ENCODE data around the gene KRTAP10-6.
"Not testable (repeated sequence)": the region's sequence is repeated elsewhere in the genome, so short reads cannot be mapped to it uniquely, and the experiment has no call there.

The KRTAP10-6 gene

DNA sequence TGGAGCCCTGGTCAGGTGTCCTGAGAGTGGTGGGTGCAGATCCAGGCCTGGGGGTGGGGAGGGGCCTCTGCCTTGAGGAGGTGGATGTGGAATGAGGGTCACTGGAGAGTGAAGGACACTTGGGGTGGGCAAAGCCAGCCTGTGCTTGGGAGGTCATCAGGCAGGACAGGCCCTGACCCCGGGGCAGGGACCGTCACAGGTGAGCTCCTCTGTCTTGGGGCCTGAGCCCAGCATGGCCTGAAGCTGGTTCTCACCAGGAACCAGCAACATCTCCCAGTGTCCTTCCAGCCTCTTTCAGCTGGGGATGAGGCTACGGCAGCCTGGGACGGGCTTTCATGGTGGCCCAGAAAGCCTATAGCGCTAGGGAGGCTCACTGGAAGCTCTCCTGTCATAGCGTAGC lies 40.2 kb downstream of the KRTAP10-6 start:
- DNase-seq = no peak

DNA sequence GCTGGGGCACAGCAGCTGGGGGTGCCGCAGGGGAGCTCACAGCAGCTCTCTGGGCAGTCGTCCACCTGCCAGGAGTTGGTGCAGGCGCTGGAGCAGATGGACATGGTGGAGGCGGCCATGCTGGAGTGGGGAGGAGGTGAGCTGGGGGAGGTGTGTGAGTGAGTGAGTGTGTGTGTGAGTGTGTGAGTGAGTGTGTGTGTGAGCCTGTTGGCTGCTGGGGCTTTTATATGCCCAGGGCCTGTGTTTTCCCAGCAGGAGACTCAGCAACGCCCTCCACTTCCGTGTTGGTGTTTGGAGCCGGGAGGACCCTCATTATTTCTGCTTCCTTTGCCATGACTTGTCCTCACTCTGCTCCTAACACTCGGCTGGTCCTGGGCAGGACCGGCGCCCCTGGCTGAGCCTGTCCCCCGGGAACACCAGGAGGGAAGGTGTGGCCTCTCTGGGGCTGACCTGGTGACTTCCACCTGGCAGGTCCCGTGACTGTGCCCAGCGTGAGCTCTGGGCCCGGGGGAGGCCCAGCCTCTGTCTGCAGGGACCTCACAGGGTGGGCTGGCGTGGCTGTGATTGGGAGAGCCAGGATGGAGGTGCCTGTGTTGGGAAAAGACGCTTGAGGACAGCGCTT lies 40.9 kb downstream of the KRTAP10-6 start, which contains the start of gene KRTAP10-2:
TSS of gene KRTAP10-2 (minus strand) at position 166 of the 622 bp plus-strand sequence. CDS start at position 119, 47 bp downstream.
- no peak for DNase-seq

DNA sequence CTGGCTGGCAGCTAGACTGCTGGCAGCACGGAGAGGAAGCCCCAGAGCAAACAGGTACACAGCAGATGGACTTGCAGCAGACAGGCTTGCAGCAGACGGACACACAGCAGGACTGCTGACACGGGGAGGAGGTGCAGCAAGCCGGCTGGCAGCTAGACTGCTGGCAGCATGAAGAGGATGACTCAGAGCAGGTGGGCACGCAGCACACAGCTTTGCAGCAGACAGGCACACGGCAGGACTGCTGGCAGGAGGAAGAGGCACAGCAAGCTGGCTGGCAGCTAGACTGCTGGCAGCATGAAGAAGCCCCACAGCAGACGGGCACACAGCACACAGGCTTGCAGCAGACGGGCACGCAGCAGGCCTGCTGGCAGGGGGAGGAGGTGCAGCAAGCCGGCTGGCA lies 41.5 kb downstream of the KRTAP10-6 start:
- no peak for DNase-seq

DNA sequence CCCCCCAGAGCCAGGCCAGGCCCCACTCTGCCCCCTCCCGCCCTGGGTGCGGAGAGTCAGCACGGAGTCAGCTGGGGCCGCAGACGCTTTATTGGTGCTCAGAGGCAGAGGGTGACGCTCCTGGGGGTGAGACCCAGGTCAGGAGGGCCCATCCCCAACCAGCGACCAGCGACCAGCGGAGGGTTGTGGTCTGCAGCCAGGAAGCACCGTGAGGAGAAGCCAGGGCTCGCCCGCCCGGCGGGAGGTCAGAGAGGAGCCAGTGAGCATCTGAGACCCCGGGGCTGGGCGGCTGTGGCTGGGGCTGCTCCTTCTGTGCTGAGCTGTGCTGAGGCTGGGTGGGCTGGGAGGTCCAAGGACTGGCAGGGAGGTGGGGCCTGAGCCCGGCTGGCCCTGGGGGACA lies 42.0 kb downstream of the KRTAP10-6 start:
- DNase-seq = not testable (repeated sequence)

DNA sequence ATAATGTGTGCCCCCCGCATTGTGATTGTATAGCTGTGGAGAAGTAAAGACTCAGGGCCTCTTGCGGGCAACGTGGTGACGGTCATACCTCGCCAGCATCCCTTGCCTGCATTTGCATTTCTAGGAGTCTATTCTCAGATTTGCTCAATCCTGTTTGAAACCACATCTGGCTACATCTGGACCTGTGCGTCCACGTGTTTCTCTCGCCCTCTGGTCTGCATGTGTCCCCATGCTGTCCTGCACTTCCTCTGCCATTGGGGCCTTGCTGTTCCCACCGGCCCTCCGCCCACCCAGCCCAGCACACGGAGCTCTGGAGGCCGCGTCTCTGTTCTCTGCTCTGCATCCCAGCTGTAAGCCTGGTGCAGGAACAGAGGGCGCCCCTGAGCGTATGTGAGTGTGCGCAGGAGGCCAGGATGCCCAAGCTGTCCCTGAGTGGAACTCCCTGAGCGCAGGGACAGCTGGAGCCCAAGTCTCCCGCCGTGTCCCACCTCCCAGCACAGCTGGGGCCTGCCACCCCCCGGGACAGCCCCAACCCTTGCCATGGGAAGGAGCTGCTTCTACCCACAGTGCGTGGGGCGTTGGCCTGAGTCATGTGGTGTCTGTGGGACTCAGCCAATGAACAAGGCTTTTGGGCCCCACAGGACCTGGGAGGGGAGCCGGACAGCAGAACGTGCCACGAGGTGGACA lies 42.6 kb downstream of the KRTAP10-6 start:
- no peak for DNase-seq

DNA sequence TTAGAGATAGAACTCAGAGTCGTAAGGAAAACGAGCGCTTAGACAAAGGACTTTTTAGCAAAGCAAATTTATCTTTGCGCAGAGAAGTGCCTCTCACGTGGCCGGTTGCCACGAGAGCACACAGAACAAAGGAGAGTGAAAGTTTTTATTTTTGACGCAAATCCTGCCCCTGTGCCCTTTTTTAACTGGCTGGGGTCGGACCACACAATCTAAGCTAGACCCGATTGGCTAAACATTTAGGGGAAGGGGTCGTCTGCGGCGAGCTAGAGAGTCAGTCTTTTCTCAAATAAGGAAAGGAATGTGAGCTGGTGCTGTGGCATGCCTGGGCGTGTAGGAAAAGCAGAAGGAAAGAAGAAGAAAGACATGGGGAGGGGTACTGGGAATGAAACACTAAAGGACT lies 43.4 kb downstream of the KRTAP10-6 start:
- no peak for DNase-seq

DNA sequence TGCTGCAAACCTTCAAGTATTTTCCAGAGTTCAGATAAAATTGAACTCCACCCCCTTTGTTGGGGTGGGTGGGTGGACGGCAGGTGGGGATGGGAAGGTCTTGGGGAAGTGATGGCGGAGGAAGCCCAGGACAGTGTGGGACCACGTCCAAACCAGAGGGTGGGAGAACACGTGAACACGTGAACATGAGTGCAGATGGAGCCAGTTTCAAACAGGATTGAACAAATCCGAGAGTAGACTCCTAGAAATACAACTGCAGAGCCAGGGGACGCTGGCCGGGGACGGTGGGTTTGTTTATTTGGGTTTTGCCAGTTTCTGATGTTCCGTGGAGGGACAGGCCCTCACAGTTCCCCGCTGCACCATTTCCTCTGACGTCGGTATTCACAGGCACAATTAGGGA lies 43.9 kb downstream of the KRTAP10-6 start:
- no peak for DNase-seq

DNA sequence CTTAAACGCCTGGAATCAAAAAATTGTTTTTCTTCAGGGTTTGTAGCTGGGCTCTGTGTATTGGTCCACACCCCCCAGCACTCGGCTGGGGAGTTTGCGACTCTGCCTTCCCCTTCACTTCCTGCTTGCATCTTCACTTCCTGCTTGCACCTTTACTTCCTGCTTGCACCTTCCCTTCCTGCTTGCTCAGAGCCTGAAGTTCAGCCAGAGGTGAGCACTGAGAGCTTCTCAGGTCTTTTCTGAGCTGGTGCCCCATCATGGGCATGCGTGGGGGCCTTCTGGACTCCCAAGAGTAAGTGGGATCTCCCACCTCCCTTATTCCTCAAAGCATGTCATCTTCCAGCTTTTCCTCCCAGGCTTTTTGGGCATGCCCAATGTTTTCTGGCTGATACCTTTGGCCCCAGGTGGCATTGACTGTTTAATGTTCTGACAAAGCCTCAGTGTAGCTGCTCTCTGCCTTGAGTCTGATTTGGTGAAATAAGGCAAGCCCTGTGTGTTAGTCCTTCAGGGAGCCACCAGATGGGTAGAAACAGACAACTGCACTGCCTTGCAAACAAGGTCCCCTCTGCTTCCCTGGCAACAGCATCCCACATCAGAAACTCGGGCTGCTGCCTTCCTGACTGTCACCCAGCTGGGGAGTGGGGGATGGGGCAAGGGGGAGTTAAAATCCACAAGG lies 44.5 kb downstream of the KRTAP10-6 start:
- DNase-seq = no peak

DNA sequence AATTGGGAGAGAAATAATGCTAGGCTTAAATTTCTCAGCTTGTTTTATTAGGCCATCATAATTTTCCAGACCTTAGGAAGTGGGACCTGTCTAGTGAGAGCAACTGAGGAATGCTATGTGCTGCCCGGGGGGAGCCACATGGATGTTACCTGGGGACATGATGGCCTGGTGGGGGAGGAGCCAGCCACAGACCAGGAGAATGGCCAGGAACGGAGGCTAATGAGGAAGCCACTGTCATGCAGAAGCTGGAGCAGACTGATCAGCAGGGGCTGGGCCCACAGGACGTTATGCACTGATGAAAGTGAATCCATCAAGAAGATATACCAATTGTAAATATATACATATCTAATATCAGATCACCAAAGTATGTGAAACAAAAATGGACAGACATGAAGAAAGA lies 47.7 kb downstream of the KRTAP10-6 start:
- no peak for DNase-seq

DNA sequence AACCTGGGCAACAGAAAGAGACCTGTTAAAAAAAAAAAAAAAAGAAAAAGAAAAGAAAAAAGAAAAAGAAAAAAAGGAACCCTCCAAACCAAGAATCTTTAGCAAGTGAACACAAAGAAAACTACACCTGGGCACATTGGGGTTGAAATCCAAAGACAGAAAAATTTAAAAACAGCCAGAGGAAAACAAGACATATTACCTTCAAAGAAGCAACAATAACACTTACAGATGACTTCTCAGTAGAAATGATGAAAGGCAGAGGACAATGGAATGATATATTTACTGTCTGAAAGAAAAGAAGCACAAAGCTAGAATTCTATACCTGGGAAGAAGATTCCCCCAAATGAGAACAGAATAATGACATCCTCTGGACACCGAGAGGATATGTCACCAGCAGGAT lies 49.6 kb downstream of the KRTAP10-6 start:
- DNase-seq = no peak

Data from SHP77 treated with DMSO at 0.1 percent for 48 hours (cell line).